Measurements from ENCODE around the gene ZBTB8B.
"Not testable (repeated sequence)": the region's sequence is repeated elsewhere in the genome, so short reads cannot be mapped to it uniquely, and the experiment has no call there.

ZBTB8B gene

GRCh38 chr1:32464716-32465577 is at the start of gene ZBTB8B:
ZBTB8B (plus strand) TSS chr1:32465072; CDS start chr1:32470625, 5,553 bp downstream.
- DNase-seq: peak; percentile 6

DNA sequence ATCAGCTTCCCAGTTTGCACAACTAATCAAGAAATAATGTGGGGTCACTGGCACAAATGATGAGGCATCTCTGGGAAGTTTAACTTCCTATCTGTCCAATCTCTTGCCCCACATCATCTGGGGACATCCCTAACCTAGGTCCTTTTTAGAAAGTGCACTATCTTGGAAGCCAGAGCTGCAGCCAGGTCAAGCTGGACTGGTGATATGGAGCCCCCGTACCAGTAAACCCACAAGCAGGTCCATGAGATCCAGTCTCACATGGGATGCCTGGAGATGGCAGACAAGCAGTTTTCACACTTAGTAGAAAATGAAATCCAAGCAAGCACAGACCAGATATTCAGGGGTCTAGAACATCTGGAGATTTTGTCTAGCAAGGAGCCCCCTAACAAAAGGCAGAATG is 43.1 kb upstream of the ZBTB8B start:
- no peak for DNase-seq

DNA sequence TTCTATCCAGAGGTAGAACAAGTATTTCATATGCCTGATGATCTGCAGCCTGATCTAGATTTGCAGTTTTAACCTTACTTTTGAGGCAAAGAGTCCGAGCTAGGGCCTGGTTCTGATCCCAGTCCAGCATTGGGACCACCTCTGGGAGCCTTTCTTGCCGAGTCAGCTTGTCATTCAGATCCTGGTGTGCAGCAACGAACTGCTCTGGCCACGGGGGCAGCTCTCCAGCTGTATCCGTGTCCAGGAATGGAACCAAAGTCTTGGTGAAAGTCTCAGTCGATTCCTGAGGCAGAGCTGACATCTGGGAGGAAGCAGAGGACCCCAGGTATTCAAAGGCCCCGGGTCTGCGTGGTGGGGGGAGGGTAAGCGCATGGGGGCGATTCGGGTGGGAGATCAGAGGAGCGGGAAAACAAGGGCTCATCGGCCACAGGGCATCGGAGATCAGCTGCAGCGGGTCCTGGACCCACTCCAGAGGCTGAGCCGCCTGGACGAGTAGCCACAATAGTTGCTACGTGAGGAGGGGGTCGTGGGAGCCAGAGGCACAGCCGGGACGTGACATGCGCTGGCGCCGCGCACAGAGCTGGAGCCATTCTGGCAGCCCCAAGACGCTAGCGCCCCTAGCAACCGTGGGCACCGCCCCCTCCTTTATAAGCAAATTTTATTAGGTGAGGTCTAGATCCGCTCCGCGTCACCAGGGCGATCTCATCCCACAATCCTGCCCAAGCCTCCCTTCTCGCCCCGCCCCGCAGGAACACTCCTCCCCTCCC is 38.2 kb upstream of the ZBTB8B start:
- no peak for DNase-seq

DNA sequence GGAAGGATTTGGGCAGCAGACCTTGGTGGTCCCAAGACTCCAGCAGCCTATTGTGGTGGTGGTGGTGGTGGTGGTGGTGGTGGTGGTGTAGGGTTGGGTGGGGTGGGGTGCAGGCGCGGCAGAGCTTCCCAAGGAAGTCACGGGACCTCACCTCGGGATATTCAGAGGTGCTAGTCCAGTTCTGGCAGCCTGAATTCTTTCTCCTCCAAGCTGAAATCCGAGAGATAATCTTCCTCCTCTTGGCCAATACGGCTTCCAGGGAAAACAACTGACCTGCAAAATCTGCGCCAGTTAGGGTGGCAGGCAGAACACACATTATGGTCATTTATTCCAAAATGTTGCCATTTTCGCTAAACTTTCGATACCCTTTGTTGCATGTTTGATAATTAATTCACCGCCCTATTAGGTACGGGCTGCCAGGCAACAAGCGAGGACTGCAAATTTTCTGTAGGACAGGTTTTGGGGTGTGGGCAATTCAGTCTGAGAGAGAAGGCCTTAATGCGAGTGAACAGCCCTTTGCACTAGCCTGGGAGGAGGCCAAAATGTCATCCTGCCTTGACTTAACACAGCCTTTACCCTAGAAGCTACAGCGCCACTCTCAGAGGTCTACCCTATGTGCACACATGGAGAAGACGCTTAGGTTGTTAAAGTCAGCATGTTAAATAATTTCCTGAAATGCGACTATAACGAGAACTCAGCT is 37.5 kb upstream of the ZBTB8B start:
- no peak for DNase-seq

DNA sequence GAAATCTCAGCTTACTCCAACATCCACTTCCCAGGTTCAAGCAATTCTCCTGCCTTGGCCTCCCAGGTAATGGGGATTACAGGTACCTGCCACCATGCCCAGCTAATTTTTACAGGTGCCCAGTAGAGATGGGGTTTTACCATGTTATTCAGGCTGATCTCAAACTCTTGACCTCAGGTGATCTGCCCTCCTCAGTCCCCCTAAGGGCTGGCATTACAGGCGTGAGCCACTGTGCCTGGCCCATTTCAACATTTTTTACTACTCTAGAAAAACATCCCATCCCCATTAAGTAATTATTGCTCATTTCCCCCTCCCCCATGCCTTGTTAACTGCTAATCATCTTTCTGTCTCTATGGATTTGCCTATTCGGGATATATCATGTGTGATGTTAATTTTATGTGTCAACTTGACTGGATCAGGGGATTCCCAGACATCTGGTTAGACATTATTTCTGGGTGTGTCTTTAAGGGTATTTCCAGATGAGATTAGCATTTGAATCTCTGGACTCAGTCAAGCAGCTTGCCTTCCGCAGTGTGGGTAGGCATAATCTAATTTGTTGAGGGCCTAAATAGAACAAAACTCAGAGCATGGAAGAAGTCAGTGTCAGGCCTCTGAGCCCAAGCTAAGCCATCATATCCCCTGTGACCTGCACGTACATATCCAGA is 33.0 kb upstream of the ZBTB8B start:
- DNase-seq: no peak

GRCh38 chr1:32438136-32438535 is 26.7 kb upstream of the ZBTB8B start:
- DNase-seq: no peak

GRCh38 chr1:32438777-32439176 is 26.1 kb upstream of the ZBTB8B start:
- not testable (repeated sequence) for DNase-seq

GRCh38 chr1:32441467-32441866 is 23.4 kb upstream of the ZBTB8B start:
- not testable (repeated sequence) for DNase-seq

DNA sequence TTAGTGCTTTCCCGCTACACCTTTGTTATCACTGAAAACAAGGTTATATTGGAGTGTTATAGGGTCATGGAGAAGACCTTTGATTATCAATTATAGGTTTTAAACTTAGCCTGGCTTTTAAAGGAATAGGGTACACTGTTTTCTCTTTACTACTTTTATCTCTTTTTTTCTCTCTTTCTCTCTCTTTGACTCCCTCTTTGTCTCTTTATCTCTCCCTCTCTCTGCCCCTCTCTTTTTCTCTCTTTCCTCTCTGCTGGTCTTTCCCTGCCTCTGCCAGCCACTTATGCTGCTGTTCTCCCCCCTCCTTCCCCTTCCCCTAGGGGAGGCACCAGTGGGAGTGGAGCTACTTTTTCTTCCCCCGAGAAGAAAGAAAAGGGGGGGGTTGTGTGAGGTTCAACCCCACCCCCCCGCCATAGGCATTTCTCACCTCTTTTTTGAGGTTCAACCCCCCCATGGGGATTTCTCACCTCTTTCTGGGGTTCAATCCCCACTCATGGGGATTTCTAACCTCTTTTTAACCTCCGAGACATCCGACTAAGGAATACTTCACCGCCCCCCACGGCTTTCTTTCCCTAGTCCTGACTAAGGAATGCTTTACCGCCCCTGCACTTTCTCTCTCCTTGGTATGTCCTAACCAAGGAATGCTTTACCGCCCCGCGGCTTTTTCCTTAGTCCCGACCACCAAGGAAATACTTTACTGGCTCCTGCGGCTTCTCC is 17.2 kb upstream of the ZBTB8B start:
- DNase-seq: no peak

GRCh38 chr1:32448186-32448772 is 16.6 kb upstream of the ZBTB8B start:
- peak; percentile 18 for DNase-seq

DNA sequence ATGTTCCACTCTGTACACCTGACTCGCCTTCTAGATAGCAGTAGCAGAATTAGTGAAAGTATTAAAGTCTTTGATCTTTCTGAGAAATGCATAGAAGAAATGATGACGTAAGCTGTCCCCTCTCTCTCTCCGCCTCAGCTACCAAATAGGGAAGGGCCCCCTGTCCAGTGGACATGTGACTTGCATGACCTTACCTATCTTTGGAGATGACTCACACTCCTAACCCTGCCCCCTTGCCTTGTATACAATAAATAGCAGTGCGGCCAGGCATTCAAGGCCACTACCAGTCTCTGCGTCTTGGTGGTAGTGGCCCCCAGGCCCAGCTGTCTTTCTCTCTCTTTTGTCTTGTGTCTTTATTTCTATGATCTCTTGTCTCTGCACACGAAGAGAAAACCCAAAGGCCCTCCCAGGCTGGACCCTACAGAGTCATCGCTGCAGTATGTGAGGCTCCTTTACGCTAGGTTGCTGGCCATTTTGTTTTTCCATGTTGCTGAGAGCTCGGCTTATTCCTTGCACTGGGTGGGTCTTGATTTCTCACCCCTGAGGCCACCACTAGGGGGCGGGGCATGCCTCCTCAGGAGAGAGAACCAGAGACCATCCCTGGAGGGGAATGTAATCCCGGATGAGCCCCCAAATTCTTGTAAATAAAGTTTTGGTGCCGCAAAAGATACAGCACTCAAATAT is 16.0 kb upstream of the ZBTB8B start:
- DNase-seq: no peak

- not testable (repeated sequence) for DNase-seq
Measured at GRCh38 chr1:32449457-32449831, 15.4 kb upstream of the ZBTB8B start.

DNA sequence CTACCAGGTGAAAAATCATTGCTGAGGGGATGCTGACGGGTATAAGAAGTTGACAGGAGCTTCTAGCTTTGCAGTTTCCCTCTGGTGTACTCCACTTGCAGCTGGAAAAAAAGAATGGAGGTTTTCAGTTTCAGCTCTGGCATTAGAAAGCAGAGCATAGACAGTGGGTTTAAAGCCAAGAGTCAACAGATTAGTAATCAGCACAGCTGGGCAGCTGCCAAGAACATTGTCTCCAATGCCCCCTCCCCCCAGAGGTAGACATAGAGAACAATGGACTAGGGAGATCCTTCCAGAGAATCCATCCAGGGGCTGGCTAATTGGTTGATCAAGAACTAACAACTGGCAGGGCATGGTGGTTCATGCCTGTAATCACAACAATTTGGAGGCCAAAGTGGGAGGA is 10.1 kb upstream of the ZBTB8B start:
- DNase-seq: no peak

DNA sequence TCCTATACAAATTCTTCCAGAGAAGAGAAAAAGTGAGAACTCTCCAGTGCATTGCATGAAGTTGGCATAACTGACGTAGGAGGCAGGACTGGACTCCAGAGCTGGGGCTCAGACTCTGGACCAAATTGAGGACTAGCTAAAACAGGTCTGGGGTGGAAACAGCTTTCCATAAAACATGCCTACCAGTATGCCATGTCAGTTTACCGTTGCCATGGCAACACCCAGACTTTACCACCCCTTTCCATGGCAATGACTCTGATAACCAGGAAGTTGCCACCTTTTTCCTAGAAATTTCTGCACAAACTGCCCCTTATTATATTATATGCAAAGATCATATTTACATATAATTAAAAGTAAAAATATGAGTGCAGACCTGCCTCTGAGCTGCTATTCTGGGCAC is 8.9 kb upstream of the ZBTB8B start:
- no peak for DNase-seq

DNA sequence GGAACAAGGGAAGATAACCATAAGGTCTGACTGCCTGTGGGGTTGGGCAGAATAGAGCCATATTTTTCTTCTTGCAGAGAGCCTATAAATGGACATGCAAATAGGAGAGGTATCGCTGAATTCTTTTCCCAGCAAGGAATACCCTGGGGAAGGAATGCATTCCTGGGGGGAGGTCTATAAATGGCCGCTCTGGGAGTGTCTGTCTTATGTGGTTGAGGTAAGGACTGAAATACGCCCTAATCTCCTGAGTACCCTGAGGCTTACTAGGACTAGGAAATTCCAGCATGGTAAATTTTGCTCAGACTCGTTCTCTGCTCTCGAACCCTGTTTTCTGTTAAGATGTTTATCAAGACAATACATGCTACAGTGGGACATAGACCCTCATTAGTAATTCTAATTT is 6.1 kb upstream of the ZBTB8B start:
- DNase-seq: not testable (repeated sequence)

GRCh38 chr1:32462977-32463376 is 1.9 kb upstream of the ZBTB8B start:
- not testable (repeated sequence) for DNase-seq

DNA sequence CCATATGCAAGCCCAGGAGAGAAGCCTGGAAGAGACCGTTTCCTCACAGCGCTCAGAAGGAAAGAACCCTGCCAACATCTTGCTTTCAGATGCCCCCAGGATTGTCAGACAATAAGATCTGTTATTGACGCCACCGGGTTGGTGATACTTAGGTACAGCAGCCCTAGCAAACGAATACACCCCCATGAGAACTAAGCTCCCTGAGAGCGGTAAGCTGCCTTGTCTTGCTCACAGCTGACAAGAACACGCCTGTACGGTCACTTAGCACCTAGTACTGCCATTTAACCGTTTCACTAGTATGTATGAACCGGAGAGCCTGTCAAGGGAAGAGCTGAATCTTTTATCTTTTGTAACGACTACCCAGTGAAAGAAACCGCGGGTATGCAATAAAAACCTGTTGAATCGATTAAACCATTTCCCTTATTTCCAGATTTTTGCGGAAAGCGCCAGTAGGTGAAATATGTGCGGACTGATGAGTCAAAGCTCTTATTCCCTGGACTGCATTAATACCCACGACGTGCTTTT is 619 bp upstream of the ZBTB8B start:
- no peak for DNase-seq

DNA sequence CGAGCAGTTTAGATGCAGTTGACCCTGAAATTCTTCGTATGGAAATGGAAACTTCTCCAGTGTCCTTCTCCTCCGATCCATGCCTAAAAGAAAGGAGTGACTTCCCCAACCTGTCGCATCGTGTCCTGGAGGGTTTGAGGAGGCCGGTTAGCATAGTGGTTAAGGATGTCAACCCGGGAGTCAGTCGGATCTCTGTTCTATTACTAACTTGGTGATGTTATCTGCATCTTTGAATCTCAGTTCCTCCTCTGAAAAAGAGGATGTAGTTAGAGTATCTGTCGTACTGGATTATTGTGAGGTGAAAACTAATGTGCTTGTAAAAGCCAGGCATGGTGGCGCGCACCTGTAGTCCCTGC is 684 bp downstream of the ZBTB8B start:
- DNase-seq: no peak

DNA sequence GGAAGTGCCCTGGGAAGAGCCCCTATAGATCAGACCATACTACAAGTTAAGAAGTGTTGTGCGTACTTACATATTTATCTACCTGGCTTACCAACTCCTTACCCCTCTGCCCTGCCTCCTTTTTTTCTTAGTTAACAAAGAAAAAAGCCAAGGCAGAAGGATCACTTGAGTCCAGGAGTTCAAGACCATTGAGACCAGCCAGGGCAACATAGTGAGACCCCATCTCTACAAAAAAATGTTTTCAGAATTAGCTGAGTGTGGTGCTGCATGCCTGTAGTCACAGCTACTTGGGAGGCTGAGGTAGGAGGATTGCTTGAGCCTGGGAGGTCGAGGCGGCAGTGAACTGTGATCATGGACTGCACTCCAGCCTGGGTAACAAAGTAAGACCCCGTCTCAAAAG is 1.9 kb downstream of the ZBTB8B start:
- DNase-seq: no peak

DNA sequence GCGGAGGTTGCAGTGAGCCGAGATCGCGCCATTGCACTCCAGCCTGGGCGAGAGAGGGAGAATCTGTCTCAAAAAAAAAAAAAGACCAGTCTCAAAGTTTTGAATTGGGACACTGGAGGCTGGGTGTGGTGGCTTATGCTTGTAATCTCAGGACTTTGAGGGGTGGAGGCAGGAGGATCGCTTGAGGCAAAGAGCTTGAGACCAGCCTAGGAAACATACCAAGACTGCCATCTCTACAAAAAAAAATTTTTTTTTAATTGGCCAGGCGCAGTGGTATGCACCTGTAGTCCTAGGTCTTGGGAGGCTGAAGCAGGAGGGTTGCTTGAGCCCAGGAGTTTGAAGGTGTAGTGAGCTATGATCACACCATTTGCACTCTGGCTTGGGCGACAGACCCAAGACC is 3.9 kb downstream of the ZBTB8B start:
- DNase-seq: no peak

GRCh38 chr1:32470431-32470830 is 5.6 kb downstream of the ZBTB8B start:
- no peak for DNase-seq
